Activated CD4-positive, alpha-beta T cell treated with anti-CD3 and anti-CD28 coated beads for 24 hours (primary cell): ENCODE results near the gene EBNA1BP2.
"Not testable (repeated sequence)": the region's sequence is repeated elsewhere in the genome, so short reads cannot be mapped to it uniquely, and the experiment has no call there.

Experiments used
- DNase-seq, 2 donors: peaks; one replicate each; pipeline ENCODE4 v3.0.0-alpha.2; 2020; ENCODE audit warnings: low read depth in 2 of 2

EBNA1BP2 gene

GRCh38 chr1:43119928-43120586 is 52.0 kb downstream of the EBNA1BP2 start:
- DNase-seq = not testable (repeated sequence)
